Right lobe of liver (tissue), 6 donors: ENCODE measurements around the gene RHO. TPM values are rescaled to one million over a fixed set of nuclear protein-coding genes. Genes with fewer than 3 reads are reported as not detected.

Source experiments
- ATAC-seq, 4 donors: fragments of 200-7000 bp; cut with Tn5 transposase; one replicate each; pipeline ENCODE4 v1.9.1; 2020; ENCODE audit warnings: mild to moderate bottlenecking in 4 of 4, moderate library complexity in 4 of 4
- DNase-seq, 3 donors: peaks; one replicate each; pipeline ENCODE4 v3.0.0-alpha.2; 2020
- H3K27ac ChIP-seq, 3 donors: fragments of 200-600 bp; one replicate each; pipeline ENCODE4 v1.8.0; 2022
- H3K27me3 ChIP-seq, 2 donors: fragments of 200-600 bp; one replicate each; pipeline ENCODE4 v1.8.0; 2022
- H3K36me3 ChIP-seq, 4 donors: fragments of 200-600 bp; sonication (generic) in 1 of 4; one replicate each; pipeline versions ENCODE4 v1.5.1 to v1.8.0; 2017 to 2022; ENCODE audit warnings: control low read depth in 1 of 4
- H3K4me1 ChIP-seq, 4 donors: fragments of 200-600 bp; sonication (generic) in 1 of 4; one replicate each; pipeline versions ENCODE4 v1.5.1 to v1.8.0; 2017 to 2022; ENCODE audit warnings: control low read depth in 1 of 4
- H3K4me3 ChIP-seq, 3 donors: fragments of 200-600 bp; one replicate each; pipeline ENCODE4 v1.8.0; 2022
- H3K9me3 ChIP-seq, 4 donors: fragments of 200-600 bp; sonication (generic) in 1 of 4; one replicate each; pipeline versions ENCODE4 v1.5.1 to v1.8.0; 2017 to 2022; ENCODE audit warnings: control low read depth in 1 of 4
- POLR2A ChIP-seq: fragments of 450-650 bp; IDR thresholded peaks from one replicate; pipeline ENCODE4 v1.6.1; 2017; ENCODE audit warnings: antibody characterized with exemption, mild to moderate bottlenecking
- WGBS: methylation state at CpG from one replicate; pipeline ENCODE4 v1.1.6; 2018; ENCODE audit warnings: low coverage, low lambda C conversion rate; ENCODE audit not compliant: insufficient coverage; ENCODE audit errors: missing lambda C conversion rate; 5-methylcytosine and 5-hydroxymethylcytosine counted together
- intact Hi-C, 2 donors: fragments of 100-400 bp; cut with DNase I; formaldehyde crosslinking; loops; one replicate each; pipeline versions ENCODE4 v1.11.2 to v1.14.1; 2022
- total RNA-seq, 6 experiments: library from RNA; depleted of rRNA in 2 of 6; stranded (reverse); fragments of >200 nt in 2 of 6; fragmentation: NEBNext Ultra II Directional in 3 of 6; extraction: Animal tissue kit (Norgen Biotek cat#: 25700) in 3 of 6; gene quantifications; one replicate each; pipeline versions ENCODE4 v1.1.0 to v1.2.4, GENCODE V29; 2016 to 2023
- TF ChIP-seq, protein P1 (sequence below), 4 donors: fragments of 200-600 bp in 3 of 4; fragments of 450-650 bp in 1 of 4; IDR thresholded peaks; one replicate each; pipeline versions ENCODE4 v1.5.1 to v1.8.0; 2016 to 2022; ENCODE audit warnings: antibody characterized with exemption in 4 of 4, mild to moderate bottlenecking in 2 of 4
- donor health status: DM: no; HTN: yes; CAD: no.
- donor health status: DM: no; HTN: no; CAD: no.
- donor health status: DM: no; HTN: no; CAD: no.
- donor health status: DM: no; HTN: yes; CAD: no.
- donor health status: DM: no; HTN: yes; CAD: no.

The RHO gene
- total RNA-seq, 6 experiments from 2014 or later = not detected

DNA sequence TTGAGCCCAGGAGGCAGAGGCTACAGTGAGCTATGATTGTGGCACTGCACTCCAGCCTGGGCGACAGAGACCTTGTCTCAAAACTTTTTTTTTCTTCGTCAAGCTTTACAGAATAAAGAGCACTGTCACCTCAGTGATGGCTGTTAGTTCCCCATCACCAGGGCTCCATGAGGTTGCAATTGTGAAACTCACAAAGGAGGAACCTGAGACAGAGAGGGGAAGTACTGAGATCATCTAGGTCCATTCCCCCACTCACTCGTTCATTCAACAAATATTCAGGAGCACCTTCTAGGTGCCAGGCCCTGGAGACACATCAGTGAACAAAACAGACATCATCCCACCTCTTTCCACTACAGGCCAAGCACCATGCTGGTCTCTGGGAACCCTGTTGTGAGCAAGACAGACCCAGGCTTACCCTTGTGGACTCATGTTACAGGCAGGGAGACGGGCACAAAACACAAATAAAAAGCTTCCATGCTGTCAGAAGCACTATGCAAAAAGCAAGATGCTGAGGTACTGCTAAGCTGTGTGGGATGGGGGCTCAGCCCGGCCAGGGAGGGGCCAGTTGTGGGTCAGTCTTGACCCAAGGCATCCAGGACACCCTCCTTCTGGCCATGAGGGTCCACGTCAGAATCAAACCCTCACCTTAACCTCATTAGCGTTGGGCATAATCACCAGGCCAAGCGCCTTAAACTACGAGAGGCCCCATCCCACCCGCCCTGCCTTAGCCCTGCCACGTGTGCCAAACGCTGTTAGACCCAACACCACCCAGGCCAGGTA lies 2.1 kb upstream of the RHO start:
- ATAC-seq = peak in 3 of 4 donors; percentile 37 to 69 (median 60)
- no peak for TF ChIP-seq POLR2A
- TF ChIP-seq, protein P1, sequence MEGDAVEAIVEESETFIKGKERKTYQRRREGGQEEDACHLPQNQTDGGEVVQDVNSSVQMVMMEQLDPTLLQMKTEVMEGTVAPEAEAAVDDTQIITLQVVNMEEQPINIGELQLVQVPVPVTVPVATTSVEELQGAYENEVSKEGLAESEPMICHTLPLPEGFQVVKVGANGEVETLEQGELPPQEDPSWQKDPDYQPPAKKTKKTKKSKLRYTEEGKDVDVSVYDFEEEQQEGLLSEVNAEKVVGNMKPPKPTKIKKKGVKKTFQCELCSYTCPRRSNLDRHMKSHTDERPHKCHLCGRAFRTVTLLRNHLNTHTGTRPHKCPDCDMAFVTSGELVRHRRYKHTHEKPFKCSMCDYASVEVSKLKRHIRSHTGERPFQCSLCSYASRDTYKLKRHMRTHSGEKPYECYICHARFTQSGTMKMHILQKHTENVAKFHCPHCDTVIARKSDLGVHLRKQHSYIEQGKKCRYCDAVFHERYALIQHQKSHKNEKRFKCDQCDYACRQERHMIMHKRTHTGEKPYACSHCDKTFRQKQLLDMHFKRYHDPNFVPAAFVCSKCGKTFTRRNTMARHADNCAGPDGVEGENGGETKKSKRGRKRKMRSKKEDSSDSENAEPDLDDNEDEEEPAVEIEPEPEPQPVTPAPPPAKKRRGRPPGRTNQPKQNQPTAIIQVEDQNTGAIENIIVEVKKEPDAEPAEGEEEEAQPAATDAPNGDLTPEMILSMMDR (IDR thresholded peaks at IDR 0.05) = no peak
- intact Hi-C loops = no loop called here
- WGBS = 65% methylated on average over 8 of the region's 12 CpGs
- Histone ChIP-seq H3K27ac (no peak overlapping the region), H3K4me3 (no peak overlapping the region), H3K4me1 (no peaks in the 10 kb centered on the region), H3K9me3 (no peaks in the 10 kb centered on the region), H3K27me3 (no peaks in the 10 kb centered on the region), H3K36me3 (no peaks in the 10 kb centered on the region)
- DNase-seq = no peak

DNA sequence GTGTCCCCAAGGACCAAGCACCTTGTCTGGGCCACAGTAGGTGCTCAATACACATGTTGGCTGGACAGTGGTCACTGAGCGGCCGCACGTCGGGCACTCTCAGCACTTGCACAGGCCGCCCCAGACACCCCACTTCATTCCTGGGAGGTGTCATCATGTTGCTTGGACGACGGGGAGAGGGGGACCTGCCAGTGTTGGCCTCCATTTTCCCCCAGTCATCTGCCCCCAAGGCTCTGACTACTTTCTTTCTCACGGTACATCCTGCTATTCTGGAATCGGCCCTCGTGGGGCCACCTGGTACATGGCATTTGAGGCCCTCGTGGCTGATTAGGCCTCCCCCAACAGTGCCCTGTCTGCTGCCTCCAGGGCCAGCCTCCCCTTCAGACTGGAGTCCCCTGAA lies 1.2 kb upstream of the RHO start:
- Histone ChIP-seq H3K27ac (no peak overlapping the region), H3K4me3 (no peak overlapping the region), H3K27me3 (no peaks in the 10 kb centered on the region), H3K4me1 (no peaks in the 10 kb centered on the region), H3K9me3 (no peaks in the 10 kb centered on the region), H3K36me3 (no peaks in the 10 kb centered on the region)
- intact Hi-C loops = no loop called here
- DNase-seq (no peak), ATAC-seq (no peak)
- WGBS = 95% methylated on average over 4 of the region's 11 CpGs
- no peak for TF ChIP-seq POLR2A
- TF ChIP-seq, protein P1 (IDR thresholded peaks at IDR 0.05) = no peak

DNA sequence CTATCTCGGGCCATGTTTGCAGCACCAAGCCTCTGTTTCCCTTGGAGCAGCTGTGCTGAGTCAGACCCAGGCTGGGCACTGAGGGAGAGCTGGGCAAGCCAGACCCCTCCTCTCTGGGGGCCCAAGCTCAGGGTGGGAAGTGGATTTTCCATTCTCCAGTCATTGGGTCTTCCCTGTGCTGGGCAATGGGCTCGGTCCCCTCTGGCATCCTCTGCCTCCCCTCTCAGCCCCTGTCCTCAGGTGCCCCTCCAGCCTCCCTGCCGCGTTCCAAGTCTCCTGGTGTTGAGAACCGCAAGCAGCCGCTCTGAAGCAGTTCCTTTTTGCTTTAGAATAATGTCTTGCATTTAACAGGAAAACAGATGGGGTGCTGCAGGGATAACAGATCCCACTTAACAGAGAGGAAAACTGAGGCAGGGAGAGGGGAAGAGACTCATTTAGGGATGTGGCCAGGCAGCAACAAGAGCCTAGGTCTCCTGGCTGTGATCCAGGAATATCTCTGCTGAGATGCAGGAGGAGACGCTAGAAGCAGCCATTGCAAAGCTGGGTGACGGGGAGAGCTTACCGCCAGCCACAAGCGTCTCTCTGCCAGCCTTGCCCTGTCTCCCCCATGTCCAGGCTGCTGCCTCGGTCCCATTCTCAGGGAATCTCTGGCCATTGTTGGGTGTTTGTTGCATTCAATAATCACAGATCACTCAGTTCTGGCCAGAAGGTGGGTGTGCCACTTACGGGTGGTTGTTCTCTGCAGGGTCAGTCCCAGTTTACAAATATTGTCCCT lies 1.2 kb downstream of the RHO start:
- ATAC-seq = no peak
- WGBS = 81% methylated on average over 8 of the region's 12 CpGs
- no peaks in the 10 kb centered on the region for H3K36me3 ChIP-seq
- no peak for TF ChIP-seq POLR2A
- TF ChIP-seq, protein P1 (IDR thresholded peaks at IDR 0.05) = no peak
- H3K9me3 ChIP-seq = no peaks in the 10 kb centered on the region
- no peaks in the 10 kb centered on the region for H3K27me3 ChIP-seq
- intact Hi-C loops = no loop called here
- no peak for DNase-seq
- H3K4me3 ChIP-seq = no peak overlapping the region
- H3K4me1 ChIP-seq = no peaks in the 10 kb centered on the region
- H3K27ac ChIP-seq = no peak overlapping the region

DNA sequence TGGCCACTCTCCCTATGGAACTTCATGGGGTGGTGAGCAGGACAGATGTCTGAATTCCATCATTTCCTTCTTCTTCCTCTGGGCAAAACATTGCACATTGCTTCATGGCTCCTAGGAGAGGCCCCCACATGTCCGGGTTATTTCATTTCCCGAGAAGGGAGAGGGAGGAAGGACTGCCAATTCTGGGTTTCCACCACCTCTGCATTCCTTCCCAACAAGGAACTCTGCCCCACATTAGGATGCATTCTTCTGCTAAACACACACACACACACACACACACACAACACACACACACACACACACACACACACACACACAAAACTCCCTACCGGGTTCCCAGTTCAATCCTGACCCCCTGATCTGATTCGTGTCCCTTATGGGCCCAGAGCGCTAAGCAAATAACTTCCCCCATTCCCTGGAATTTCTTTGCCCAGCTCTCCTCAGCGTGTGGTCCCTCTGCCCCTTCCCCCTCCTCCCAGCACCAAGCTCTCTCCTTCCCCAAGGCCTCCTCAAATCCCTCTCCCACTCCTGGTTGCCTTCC lies 1.9 kb downstream of the RHO start:
- intact Hi-C loops = no loop called here
- H3K27me3 ChIP-seq = no peaks in the 10 kb centered on the region
- peaks cover 0 to 7% (median 0%) of the 10 kb centered on the region in 4 donors for H3K4me1 ChIP-seq
- H3K27ac ChIP-seq = no peak overlapping the region
- H3K4me3 ChIP-seq = no peak overlapping the region
- H3K9me3 ChIP-seq = no peaks in the 10 kb centered on the region
- H3K36me3 ChIP-seq = no peaks in the 10 kb centered on the region
- WGBS = 46% methylated on average over 4 of the region's 6 CpGs
- DNase-seq (no peak), ATAC-seq (no peak)
- TF ChIP-seq POLR2A = no peak
- TF ChIP-seq, protein P1 (IDR thresholded peaks at IDR 0.05) = no peak
